ENCODE measurements around the gene UMAD1. TPM values are rescaled to one million over a fixed set of nuclear protein-coding genes. Genes with fewer than 3 reads are reported as not detected.

The UMAD1 gene
- total and polyA plus RNA-seq, 2 of the 4 experiments (the other 2 are of a cell fraction): 5.2 to 8.4 TPM

DNA sequence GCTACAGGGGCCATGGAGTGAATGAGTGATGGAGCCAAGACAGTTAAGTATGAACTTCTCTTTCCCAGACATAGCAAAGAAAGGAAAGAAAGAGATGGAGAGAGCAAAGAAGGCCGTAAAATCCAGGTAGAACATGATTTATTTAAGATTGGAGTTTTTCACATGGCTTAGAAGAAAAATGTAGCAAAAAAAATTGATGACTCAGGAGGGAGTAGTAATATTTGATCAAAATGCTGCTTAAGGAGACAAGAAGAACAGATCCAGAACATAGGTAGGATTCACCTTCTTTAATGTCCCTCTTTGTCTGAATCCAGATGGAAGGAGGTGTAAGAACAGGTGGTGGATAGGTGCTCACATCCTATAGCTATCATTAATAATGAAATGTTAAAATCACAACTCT is 277.0 kb downstream of the UMAD1 start:
- Histone ChIP-seq H2BK120ac (ENCODE audit: low read depth, low read length) (no peak overlapping the region), H3K27me3 (ENCODE audit: control insufficient read depth, insufficient read depth, low read length) (no peaks in the 10 kb centered on the region), H4K91ac (ENCODE audit: insufficient read depth, low read depth, low read length) (no peak overlapping the region), H2AK5ac (ENCODE audit: low read depth, low read length) (no peak overlapping the region), H3K14ac (replicated peaks; ENCODE audit: low read depth, low read length) (no peak overlapping the region), H3K9ac (ENCODE audit: low read depth, low read length) (no peak overlapping the region), H2BK5ac (ENCODE audit: low read depth, low read length, poor library complexity, severe bottlenecking) (no peak overlapping the region), H3K4me3 (ENCODE audit: insufficient read depth, low read depth, low read length) (no peak overlapping the region), H3K56ac (ENCODE audit: extremely low read depth, insufficient read depth, low read length) (no peak overlapping the region), H2AK9ac (replicated peaks; ENCODE audit: low read depth, low read length, poor library complexity) (no peak overlapping the region), H4K20me1 (ENCODE audit: insufficient read depth, low read length) (no peaks in the 10 kb centered on the region), H3K4me1 (ENCODE audit: control insufficient read depth, insufficient read depth, low read length) (no peaks in the 10 kb centered on the region; the same call in 1 of the 2 replicates), H3K23ac (ENCODE audit: low read depth, low read length) (no peak overlapping the region), H4K8ac (ENCODE audit: low read depth in 2 of 2, low read length in 2 of 2) (no peak overlapping the region), H3K9me1 (ENCODE audit: insufficient read depth, low read length) (no peaks in the 10 kb centered on the region), H3K27ac (ENCODE audit: insufficient read depth, low read length) (no peak overlapping the region), H3K36me3 (ENCODE audit: control insufficient read depth, insufficient read depth, low read length) (no peaks in the 10 kb centered on the region), H3K79me1 (ENCODE audit: low read depth in 1 of 2, low read length in 2 of 2) (no peaks in the 10 kb centered on the region), H4K5ac (ENCODE audit: low read depth, low read length) (no peak overlapping the region), H2BK20ac (ENCODE audit: low read depth, low read length) (no peak overlapping the region), H2BK15ac (ENCODE audit: low read depth, low read length) (no peak overlapping the region), H3K4ac (ENCODE audit: low read depth, low read length) (no peak overlapping the region), H3K4me2 (ENCODE audit: low read depth, low read length) (no peak overlapping the region), H3K9me3 (ENCODE audit: control insufficient read depth, insufficient read depth, low read length) (no peaks in the 10 kb centered on the region), H3K18ac (ENCODE audit: low read depth, low read length) (no peak overlapping the region), H2AFZ (replicated peaks; ENCODE audit: low read length, poor library complexity) (no peak overlapping the region)
- DNase-seq (no peak), ATAC-seq (ENCODE audit: low read depth) (no peak)
- no TSS peak for BruUV-seq (replicated peaks)
- dilution Hi-C loops (cut with HindIII; ENCODE audit: low sequenced_read_pairs, unreplicated experiment) (no loop called here), intact Hi-C loops (cut with micrococcal nuclease) (no loop called here), in situ Hi-C loops (cut with MboI; ENCODE audit: low sequenced_read_pairs) (no loop called here)
- TF ChIP-seq NFE2L2 (IDR thresholded peaks at IDR 0.05; ENCODE audit: low read depth, low read length): no peak
- no peak for TF ChIP-seq FOS (IDR thresholded peaks at IDR 0.05; ENCODE audit: low read depth, low read length)
- peak; percentile 35; the same call in 1 of the 2 replicates for TF ChIP-seq MAFK (IDR thresholded peaks at IDR 0.05; ENCODE audit: low read depth, low read length)
- TF ChIP-seq RAD21 (IDR thresholded peaks at IDR 0.05; ENCODE audit: low read length): no peak
- no peak for TF ChIP-seq CTCF (conservative IDR thresholded peaks at IDR 0.05; ENCODE audit: low read depth, low read length)
- ChIA-PET CTCF (no interaction called here), POLR2A (ENCODE audit: unreplicated experiment) (no interaction called here)
- WGBS, 2 experiments (ENCODE audit: extremely low coverage in 2 of 2, insufficient read length in 1 of 2): 40% methylated on average over 1 of the region's 1 CpG; no CpG with 5 or more reads in 1 of the 2 experiments
